Small intestine (tissue), 7 donors: ENCODE measurements around the gene NKG7. TPM values are rescaled to one million over a fixed set of nuclear protein-coding genes. Genes with fewer than 3 reads are reported as not detected.

Experiments used
- DNase-seq, 2 donors: peaks; one replicate each; pipeline versions ENCODE4 v3.0.0 to v3.0.0-alpha.2; 2013
- FAIRE-seq: peaks from 2 replicates; lab custom pipeline; 2012; peaks lifted over from hg19 to GRCh38; lab: Jason Lieb, UNC
- H3K27ac ChIP-seq, 3 donors: one replicate each; pipeline ENCODE4 v1.5.1; 2013; ENCODE audit warnings: low read length in 2 of 3, mild to moderate bottlenecking in 2 of 3, control low read depth in 1 of 3, inconsistent platforms in 1 of 3, low read depth in 1 of 3, moderate library complexity in 1 of 3
- H3K27me3 ChIP-seq, 3 donors: one replicate each; pipeline ENCODE4 v1.6.1; 2013; ENCODE audit warnings: low read length in 3 of 3, inconsistent platforms in 1 of 3; ENCODE audit not compliant: control insufficient read depth in 3 of 3, insufficient read depth in 3 of 3
- H3K36me3 ChIP-seq, 3 donors: one replicate each; pipeline ENCODE4 v1.6.1; 2013; ENCODE audit warnings: low read length in 3 of 3, inconsistent platforms in 1 of 3, low read depth in 1 of 3, mild to moderate bottlenecking in 1 of 3, moderate library complexity in 1 of 3; ENCODE audit not compliant: control insufficient read depth in 3 of 3, insufficient read depth in 2 of 3
- H3K4me1 ChIP-seq, 3 donors: one replicate each; pipeline ENCODE4 v1.6.1; 2013; ENCODE audit warnings: low read length in 2 of 3, inconsistent platforms in 1 of 3, low read depth in 1 of 3, mild to moderate bottlenecking in 1 of 3, moderate library complexity in 1 of 3; ENCODE audit not compliant: control insufficient read depth in 3 of 3, insufficient read depth in 2 of 3
- H3K4me3 ChIP-seq, 3 donors: one replicate each; pipeline ENCODE4 v1.5.1; 2013; ENCODE audit warnings: low read length in 3 of 3, control low read depth in 1 of 3, inconsistent platforms in 1 of 3, low read depth in 1 of 3, mild to moderate bottlenecking in 1 of 3, moderate library complexity in 1 of 3
- H3K9me3 ChIP-seq, 2 donors: one replicate each; pipeline ENCODE4 v1.6.1; 2013; ENCODE audit warnings: low read depth in 1 of 2, low read length in 1 of 2; ENCODE audit not compliant: control insufficient read depth in 2 of 2, insufficient read depth in 1 of 2
- WGBS, 3 donors: extraction: QIAGEN DNeasy Blood & Tissue Kit; methylation state at CpG; one replicate each; pipeline ENCODE4 v1.1.7; 2013; 5-methylcytosine and 5-hydroxymethylcytosine counted together
- polyA plus RNA-seq, 4 donors: library from polyadenylated mRNA; stranded (reverse) in 3 of 4; unstranded in 1 of 4; fragments of 200-250 nt in 3 of 4; fragments of 120-200 nt in 1 of 4; gene quantifications; one replicate each; pipeline versions ENCODE4 v1.2.1 to v1.2.3, GENCODE V29; 2013
- donor health status: healthy with polysubstance abuse.
- donor health status: control.
- donor health status: control.
- donor health status: Bipolar disorder and iron deficiency.
- donor health status: healthy.

The NKG7 gene
- polyA plus RNA-seq, 4 donors, result 3.6 to 6.7 (median 5.5) TPM

- FAIRE-seq, result no peak
- Histone ChIP-seq H3K4me1 (no peaks in the 10 kb centered on the region), H3K36me3 (no peaks in the 10 kb centered on the region), H3K27me3 (peaks cover 0 to 8% (median 4%) of the 10 kb centered on the region in 3 donors), H3K9me3 (no peaks in the 10 kb centered on the region), H3K4me3 (no peak overlapping the region), H3K27ac (no peak overlapping the region)
- 61 to 75% (median 65%) methylated on average over 14 of the region's 14 CpGs for WGBS, 3 donors
- no peak for DNase-seq
These were observed 50.7 kb downstream of the NKG7 start for GRCh38 chr19:51321799-51322198.

Other genes starting within 250 kb of the NKG7 start
- gene SIGLEC9, start 247.7 kb downstream of the NKG7 start, polyA plus RNA-seq, result 1 to 10 TPM in 2 of 4 donors, under 1 TPM in 2; 0.81 to 3.4 (median 1.0) TPM
- 1 to 10 TPM in 3 of 4 donors, under 1 TPM in 1; 0.45 to 1.9 (median 1.3) TPM for gene SIGLEC7, start 230.4 kb downstream of the NKG7 start, polyA plus RNA-seq
- gene CD33, start 147.6 kb downstream of the NKG7 start, polyA plus RNA-seq, result 1 to 10 TPM in 3 of 4 donors, under 1 TPM in 1; 0.67 to 5.2 (median 4.5) TPM
- not detected for gene SIGLECL1, start 121.6 kb downstream of the NKG7 start, polyA plus RNA-seq
- gene IGLON5, start 61.0 kb downstream of the NKG7 start, polyA plus RNA-seq, result 1 to 10 TPM in 2 of 4 donors, not detected in 2; 1.1 to 1.3 TPM
- gene VSIG10L, start 30.5 kb downstream of the NKG7 start, polyA plus RNA-seq, result 1 to 10 TPM; 1.4 to 6.0 (median 2.4) TPM
- gene ETFB, start 6.3 kb downstream of the NKG7 start, polyA plus RNA-seq, result 100 to 1,000 TPM; 178 to 412 (median 249) TPM
- 1 to 10 TPM in 2 of 4 donors, under 1 TPM in 1, not detected in 1; 0.25 to 4.1 (median 2.0) TPM for gene CLDND2, start 3.7 kb downstream of the NKG7 start, polyA plus RNA-seq
- gene LIM2, start 15.3 kb upstream of the NKG7 start, polyA plus RNA-seq, result under 1 TPM in 1 of 4 donors, not detected in 3; 0.04 TPM
- 1 to 10 TPM in 1 of 4 donors, not detected in 3; 3.5 TPM for gene C19orf84, start 17.9 kb upstream of the NKG7 start, polyA plus RNA-seq
- gene SIGLEC10, start 45.0 kb upstream of the NKG7 start, polyA plus RNA-seq, result 1 to 10 TPM; 1.3 to 10.0 (median 2.2) TPM
- gene SIGLEC8, start 85.8 kb upstream of the NKG7 start, polyA plus RNA-seq, result 1 to 10 TPM in 1 of 4 donors, under 1 TPM in 2, not detected in 1; 0.22 to 1.1 (median 0.59) TPM
- 1 to 10 TPM in 2 of 4 donors, under 1 TPM in 2; 0.10 to 5.8 (median 1.9) TPM for gene CEACAM18, start 105.9 kb upstream of the NKG7 start, polyA plus RNA-seq
- 1 to 10 TPM in 2 of 4 donors, under 1 TPM in 1, not detected in 1; 0.33 to 5.7 (median 2.0) TPM for gene SIGLEC12, start 129.1 kb upstream of the NKG7 start, polyA plus RNA-seq
- under 1 TPM in 2 of 4 donors, not detected in 2; 0.09 to 0.76 TPM for gene SIGLEC6, start 159.0 kb upstream of the NKG7 start, polyA plus RNA-seq
- gene ZNF175, start 198.6 kb upstream of the NKG7 start, polyA plus RNA-seq, result 1 to 10 TPM; 1.6 to 8.9 (median 2.2) TPM